ENCODE results near the gene ADA. TPM values are rescaled to one million over a fixed set of nuclear protein-coding genes. Genes with fewer than 3 reads are reported as not detected.

Gene ADA
- total RNA-seq, 4 donors from 2014 or later, result 2.6 to 5.4 (median 2.9) TPM

DNA sequence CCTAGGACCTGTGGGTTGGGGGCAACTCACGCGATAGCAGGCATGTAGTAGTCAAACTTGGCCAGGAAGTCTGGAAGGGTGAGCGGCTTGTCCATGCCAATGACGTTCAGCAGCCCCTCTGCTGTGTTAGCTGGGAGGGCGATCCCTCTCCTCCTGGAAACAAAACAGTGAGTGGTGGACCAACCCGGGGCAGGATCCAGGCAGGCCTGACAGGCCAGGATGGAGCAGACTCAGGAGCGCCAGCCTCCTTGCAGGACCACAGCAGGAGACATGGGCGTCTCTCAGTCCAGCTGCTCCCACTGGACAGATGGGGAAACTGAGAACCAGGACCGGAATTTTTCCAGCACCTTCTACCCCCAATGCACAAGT lies 22.5 kb downstream of the ADA start:
- no peak overlapping the region for H3K4me3 ChIP-seq
- H3K4me1 ChIP-seq, result no peaks in the 10 kb centered on the region
- no peak overlapping the region for H3K27ac ChIP-seq
- WGBS, 2 donors (ENCODE audit: low coverage in 1 of 2), result 93% methylated on average over 9 of the region's 9 CpGs; no CpG with 5 or more reads in 1 of the 2 donors
- intact Hi-C loops (cut with DNase I; ENCODE audit: low total_unique reads), result no loop called here
- no peak for TF ChIP-seq CTCF (IDR thresholded peaks at IDR 0.05)
- no peak for TF ChIP-seq POLR2A (IDR thresholded peaks at IDR 0.05)
- TF ChIP-seq EP300 (IDR thresholded peaks at IDR 0.05; ENCODE audit: low read depth), result no peak
- no peak for TF ChIP-seq POLR2AphosphoS5 (IDR thresholded peaks at IDR 0.05)
- in situ Hi-C loops (cut with MboI; ENCODE audit: low pct_ligation_motif_present in 1 of 4, low pct_unique_long_range_greater_than_20kb in 1 of 4, low sequenced_read_pairs in 3 of 4), result no loop called here
- H3K9me3 ChIP-seq, result no peaks in the 10 kb centered on the region
- DNase-seq, result no peak
- H3K36me3 ChIP-seq, result no peaks in the 10 kb centered on the region
- H3K27me3 ChIP-seq, result no peaks in the 10 kb centered on the region

GRCh38 chr20:44627364-44628010 lies 24.0 kb downstream of the ADA start:
- intact Hi-C loops (cut with DNase I; ENCODE audit: low total_unique reads), result no loop called here
- 89 to 93% methylated on average over 11 to 13 of the region's 13 CpGs for WGBS, 2 donors (ENCODE audit: low coverage in 1 of 2)
- in situ Hi-C loops (cut with MboI; ENCODE audit: low pct_ligation_motif_present in 1 of 4, low pct_unique_long_range_greater_than_20kb in 1 of 4, low sequenced_read_pairs in 3 of 4), result no loop called here

GRCh38 chr20:44626278-44626677 lies 25.2 kb downstream of the ADA start:
- H3K27ac ChIP-seq, result no peak overlapping the region
- in situ Hi-C loops (cut with MboI; ENCODE audit: low pct_ligation_motif_present in 1 of 4, low pct_unique_long_range_greater_than_20kb in 1 of 4, low sequenced_read_pairs in 3 of 4) (no loop called here), intact Hi-C loops (cut with DNase I; ENCODE audit: low total_unique reads) (no loop called here)
- no peak for DNase-seq
- no peaks in the 10 kb centered on the region for H3K36me3 ChIP-seq
- no peaks in the 10 kb centered on the region for H3K9me3 ChIP-seq
- WGBS, 2 donors (ENCODE audit: low coverage in 1 of 2), result 90 to 94% methylated on average over 2 to 7 of the region's 7 CpGs
- TF ChIP-seq EP300 (IDR thresholded peaks at IDR 0.05; ENCODE audit: low read depth), result no peak
- no peak for TF ChIP-seq POLR2AphosphoS5 (IDR thresholded peaks at IDR 0.05)
- no peak for TF ChIP-seq POLR2A (IDR thresholded peaks at IDR 0.05)
- no peak for TF ChIP-seq CTCF (IDR thresholded peaks at IDR 0.05)
- H3K4me3 ChIP-seq, result no peak overlapping the region
- no peaks in the 10 kb centered on the region for H3K27me3 ChIP-seq
- H3K4me1 ChIP-seq, result no peaks in the 10 kb centered on the region

More at GRCh38 chr20:44627364-44628010, 24.0 kb downstream of the ADA start:
- Histone ChIP-seq H3K27me3 (no peaks in the 10 kb centered on the region), H3K4me3 (no peak overlapping the region), H3K27ac (no peak overlapping the region), H3K4me1 (no peaks in the 10 kb centered on the region), H3K36me3 (no peaks in the 10 kb centered on the region), H3K9me3 (no peaks in the 10 kb centered on the region)
- TF ChIP-seq POLR2A (IDR thresholded peaks at IDR 0.05) (no peak), EP300 (IDR thresholded peaks at IDR 0.05; ENCODE audit: low read depth) (no peak), CTCF (IDR thresholded peaks at IDR 0.05) (no peak), POLR2AphosphoS5 (IDR thresholded peaks at IDR 0.05) (no peak)
- DNase-seq, result no peak

- H3K36me3 ChIP-seq, result no peaks in the 10 kb centered on the region
- H3K27me3 ChIP-seq, result no peaks in the 10 kb centered on the region
- DNase-seq, result no peak
- H3K27ac ChIP-seq, result no peak overlapping the region
- WGBS, 2 donors (ENCODE audit: low coverage in 1 of 2), result 89% methylated on average over 2 of the region's 8 CpGs; no CpG with 5 or more reads in 1 of the 2 donors
- in situ Hi-C loops (cut with MboI; ENCODE audit: low pct_ligation_motif_present in 1 of 4, low pct_unique_long_range_greater_than_20kb in 1 of 4, low sequenced_read_pairs in 3 of 4) (no loop called here), intact Hi-C loops (cut with DNase I; ENCODE audit: low total_unique reads) (no loop called here)
- H3K4me1 ChIP-seq, result no peaks in the 10 kb centered on the region
- no peaks in the 10 kb centered on the region for H3K9me3 ChIP-seq
- TF ChIP-seq CTCF (IDR thresholded peaks at IDR 0.05) (no peak), POLR2AphosphoS5 (IDR thresholded peaks at IDR 0.05) (no peak), EP300 (IDR thresholded peaks at IDR 0.05; ENCODE audit: low read depth) (no peak), POLR2A (IDR thresholded peaks at IDR 0.05) (no peak)
- no peak overlapping the region for H3K4me3 ChIP-seq
Observed at GRCh38 chr20:44625361-44625760, 26.1 kb downstream of the ADA start.
